Sigmoid colon (tissue), 4 donors: Measurements from ENCODE around the gene NSA2.

ENCODE experiments used
- CTCF ChIP-seq, 4 experiments: fragments of 450-650 bp in 3 of 4; fragments of 200-600 bp in 1 of 4; IDR thresholded peaks; one replicate each; pipeline ENCODE4 v1.5.1; 2016 to 2019; ENCODE audit warnings: antibody characterized with exemption in 4 of 4, mild to moderate bottlenecking in 3 of 4, moderate library complexity in 2 of 4
- EP300 ChIP-seq, 4 donors: sonication (generic); formaldehyde crosslinking; IDR thresholded peaks; one replicate each; pipeline ENCODE4 v1.6.1; 2017; ENCODE audit warnings: antibody characterized with exemption in 4 of 4
- POLR2A ChIP-seq, 2 donors: fragments of 450-650 bp; IDR thresholded peaks; one replicate each; pipeline ENCODE4 v1.6.1; 2016; ENCODE audit warnings: antibody characterized with exemption in 2 of 2, mild to moderate bottlenecking in 2 of 2, moderate library complexity in 2 of 2
- POLR2AphosphoS5 ChIP-seq, 4 donors: sonication (generic); formaldehyde crosslinking; IDR thresholded peaks; one replicate each; pipeline ENCODE4 v1.6.1; 2017; ENCODE audit warnings: antibody characterized with exemption in 4 of 4

DNA sequence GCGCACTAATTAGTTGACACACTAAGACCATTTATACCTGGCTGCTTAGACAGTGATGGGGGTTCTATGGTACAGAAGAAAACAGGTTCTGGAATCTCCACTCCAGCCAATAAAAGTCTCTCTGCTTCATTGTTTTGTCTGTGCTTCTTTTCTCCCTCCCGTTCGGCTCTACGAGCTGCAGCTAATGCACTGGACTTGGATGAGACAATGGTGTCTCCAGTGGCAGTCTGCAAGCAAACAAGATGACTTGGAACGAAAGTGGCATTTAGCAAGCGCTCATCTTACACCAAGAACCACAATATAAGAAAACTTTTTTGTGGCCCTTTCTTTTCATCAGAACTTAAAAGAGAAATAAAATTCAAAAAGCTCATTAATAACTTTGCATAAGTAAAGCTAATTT lies 30.3 kb upstream of the NSA2 start:
- TF ChIP-seq POLR2A (IDR thresholded peaks at IDR 0.05) (no peak), CTCF (IDR thresholded peaks at IDR 0.05) (no peak), EP300 (IDR thresholded peaks at IDR 0.05) (no peak), POLR2AphosphoS5 (IDR thresholded peaks at IDR 0.05) (no peak)
